ENCODE data around the gene TBL1XR1.

TBL1XR1 gene

DNA sequence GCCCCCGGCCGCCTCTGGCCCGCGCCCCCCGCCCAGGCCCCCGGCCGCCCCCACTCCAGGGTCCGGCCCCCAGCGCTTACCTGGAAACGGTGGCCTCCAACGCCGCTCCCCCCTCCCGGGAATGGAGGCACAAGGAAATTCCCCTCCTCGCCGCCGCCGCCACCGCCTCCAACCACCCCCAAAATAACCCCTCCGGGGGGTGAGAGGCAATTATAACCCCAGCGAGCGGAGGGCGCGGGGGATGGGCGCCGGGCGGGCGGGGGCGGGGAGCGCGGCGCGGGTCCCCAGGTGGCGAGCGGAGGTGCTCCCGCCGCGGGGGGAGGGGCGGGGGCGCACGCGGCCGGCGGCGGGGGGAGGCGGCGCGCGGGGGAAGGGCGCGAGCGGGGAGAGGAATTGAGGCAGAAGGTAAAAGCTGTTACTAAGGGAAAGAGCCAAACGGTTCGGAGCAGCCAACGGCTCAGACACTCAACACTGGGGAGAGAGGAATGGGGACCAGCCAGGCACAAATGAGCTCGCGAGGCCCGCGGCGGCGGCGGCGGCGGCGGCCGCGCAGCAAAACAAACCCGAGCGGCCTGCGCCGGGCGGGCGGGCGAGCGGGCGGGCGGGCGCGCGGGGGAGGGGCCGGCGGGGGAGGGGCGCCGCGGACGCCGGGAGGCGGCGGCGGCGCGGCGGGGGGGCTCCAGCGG, at the start of gene TBL1XR1:
Gene TBL1XR1 (minus strand): TSS at position 442 of the 686 bp plus-strand sequence. CDS start 132,505 bp downstream, outside the sequence.
- H3K4me3 ChIP-seq (ENCODE audit: low read depth, low read length) = peak within 1 kb of the TSS; percentile 86
- peak; percentile 98 for DNase-seq (ENCODE audit: low read depth)
- TF ChIP-seq, protein P1, sequence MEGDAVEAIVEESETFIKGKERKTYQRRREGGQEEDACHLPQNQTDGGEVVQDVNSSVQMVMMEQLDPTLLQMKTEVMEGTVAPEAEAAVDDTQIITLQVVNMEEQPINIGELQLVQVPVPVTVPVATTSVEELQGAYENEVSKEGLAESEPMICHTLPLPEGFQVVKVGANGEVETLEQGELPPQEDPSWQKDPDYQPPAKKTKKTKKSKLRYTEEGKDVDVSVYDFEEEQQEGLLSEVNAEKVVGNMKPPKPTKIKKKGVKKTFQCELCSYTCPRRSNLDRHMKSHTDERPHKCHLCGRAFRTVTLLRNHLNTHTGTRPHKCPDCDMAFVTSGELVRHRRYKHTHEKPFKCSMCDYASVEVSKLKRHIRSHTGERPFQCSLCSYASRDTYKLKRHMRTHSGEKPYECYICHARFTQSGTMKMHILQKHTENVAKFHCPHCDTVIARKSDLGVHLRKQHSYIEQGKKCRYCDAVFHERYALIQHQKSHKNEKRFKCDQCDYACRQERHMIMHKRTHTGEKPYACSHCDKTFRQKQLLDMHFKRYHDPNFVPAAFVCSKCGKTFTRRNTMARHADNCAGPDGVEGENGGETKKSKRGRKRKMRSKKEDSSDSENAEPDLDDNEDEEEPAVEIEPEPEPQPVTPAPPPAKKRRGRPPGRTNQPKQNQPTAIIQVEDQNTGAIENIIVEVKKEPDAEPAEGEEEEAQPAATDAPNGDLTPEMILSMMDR (conservative IDR thresholded peaks at IDR 0.05; ENCODE audit: low read depth, low read length) = no peak

DNA sequence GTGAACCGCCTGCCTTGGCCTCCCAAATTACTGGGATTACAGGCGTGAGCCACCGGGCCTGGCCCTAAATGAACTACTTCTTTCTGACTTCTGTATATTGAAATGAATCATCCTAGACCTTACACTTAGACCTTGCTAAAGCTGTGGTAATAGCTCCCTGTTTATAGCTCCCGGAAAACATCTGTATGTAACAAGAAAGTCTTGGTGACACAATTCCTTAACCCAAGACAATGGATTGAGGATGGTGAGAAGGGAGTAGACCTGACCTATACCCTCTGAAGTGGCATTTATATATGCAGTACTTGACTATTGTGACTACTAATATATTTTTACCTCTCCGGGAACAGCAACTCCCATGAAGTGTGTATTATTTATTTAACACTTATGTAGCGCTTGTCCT, 48.0 kb upstream of the TBL1XR1 start:
- no peak for DNase-seq (ENCODE audit: low read depth)
- TF ChIP-seq, protein P1 (conservative IDR thresholded peaks at IDR 0.05; ENCODE audit: low read depth, low read length) = no peak
- no peak overlapping the region for H3K4me3 ChIP-seq (ENCODE audit: low read depth, low read length)

DNA sequence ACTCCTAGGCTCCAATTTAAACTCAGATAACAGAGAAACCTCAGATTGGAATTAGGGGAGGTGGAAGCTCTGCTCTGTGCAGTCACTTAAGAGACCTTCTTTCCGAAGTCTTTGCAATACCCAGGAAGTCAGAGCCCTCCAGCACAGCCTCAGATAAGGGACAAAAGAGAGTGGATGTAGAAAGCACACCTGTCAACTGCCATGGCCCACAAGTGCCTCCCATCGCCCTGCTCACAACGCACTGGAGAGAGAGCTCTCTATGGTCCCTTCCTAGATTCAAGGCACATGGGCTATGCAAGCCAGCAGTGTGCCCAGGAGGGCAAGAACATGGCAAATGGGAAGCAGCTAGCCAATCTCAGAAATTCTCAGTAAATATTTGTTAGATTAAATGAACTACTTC, 47.3 kb upstream of the TBL1XR1 start:
- no peak overlapping the region for H3K4me3 ChIP-seq (ENCODE audit: low read depth, low read length)
- TF ChIP-seq, protein P1 (conservative IDR thresholded peaks at IDR 0.05; ENCODE audit: low read depth, low read length) = no peak
- no peak for DNase-seq (ENCODE audit: low read depth)

DNA sequence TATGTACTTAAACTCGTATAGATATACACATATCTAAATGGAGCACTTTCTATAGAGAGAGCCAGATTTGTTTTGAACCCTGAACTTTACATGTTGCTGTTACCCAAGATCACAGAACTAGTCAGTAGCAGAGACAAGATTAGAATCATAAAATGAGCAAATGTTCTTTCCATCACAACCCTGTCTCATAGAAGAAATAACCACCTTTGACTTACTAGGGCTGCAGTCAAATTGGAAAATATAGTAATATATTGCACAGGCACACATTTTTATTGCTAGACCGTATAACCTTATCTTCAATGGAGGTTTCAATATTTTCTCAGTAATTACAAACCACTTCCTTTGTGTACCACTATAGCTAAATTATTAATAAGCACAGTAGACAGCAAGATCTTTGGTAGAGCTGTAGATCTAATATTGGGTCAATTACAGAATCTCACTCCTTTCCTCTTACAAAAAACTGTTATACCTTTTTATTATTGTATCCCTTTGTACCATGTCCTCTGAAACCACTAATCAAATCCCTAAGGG, 41.5 kb upstream of the TBL1XR1 start:
- TF ChIP-seq, protein P1 (conservative IDR thresholded peaks at IDR 0.05; ENCODE audit: low read depth, low read length) = no peak
- H3K4me3 ChIP-seq (ENCODE audit: low read depth, low read length) = no peak overlapping the region
- DNase-seq (ENCODE audit: low read depth) = no peak

DNA sequence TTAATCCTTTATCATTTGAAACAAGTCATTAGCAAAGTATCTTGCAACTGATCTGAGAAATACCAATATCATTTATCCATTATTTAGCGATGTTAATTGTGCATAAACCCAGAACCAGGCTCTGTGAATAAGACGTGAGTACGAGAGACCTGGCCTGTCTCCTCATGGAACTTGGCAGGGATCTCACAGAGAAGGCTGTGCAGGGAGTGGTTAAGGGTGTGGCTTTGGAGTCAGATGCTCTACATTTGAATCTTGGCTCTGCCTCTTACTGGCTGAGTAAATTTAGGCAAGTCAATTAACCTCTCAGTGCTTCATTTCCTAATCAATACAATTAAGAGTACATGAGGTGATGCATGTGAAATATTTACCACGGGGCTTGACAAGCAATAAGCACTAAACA, 39.9 kb upstream of the TBL1XR1 start:
- TF ChIP-seq, protein P1 (conservative IDR thresholded peaks at IDR 0.05; ENCODE audit: low read depth, low read length) = no peak
- no peak overlapping the region for H3K4me3 ChIP-seq (ENCODE audit: low read depth, low read length)

DNA sequence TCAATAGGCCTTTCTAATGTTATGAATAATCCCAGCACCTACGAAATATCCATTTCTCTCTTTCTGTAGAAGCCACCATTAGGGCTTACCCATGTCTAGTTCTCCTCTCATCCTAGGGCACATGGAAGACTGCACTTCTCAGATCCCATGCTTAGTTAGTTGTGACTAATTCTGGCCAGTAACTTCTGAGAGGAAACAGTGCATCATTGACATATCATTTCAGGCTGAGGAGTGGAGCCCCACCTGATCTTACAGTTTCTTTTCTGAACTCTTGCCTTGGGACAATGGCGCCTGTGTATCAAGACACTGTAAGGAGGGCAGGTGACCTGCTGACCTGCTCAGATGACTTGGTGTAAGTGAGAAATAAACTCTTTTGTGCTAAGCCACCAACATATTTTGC, 39.4 kb upstream of the TBL1XR1 start:
- TF ChIP-seq, protein P1 (conservative IDR thresholded peaks at IDR 0.05; ENCODE audit: low read depth, low read length) = no peak
- no peak for DNase-seq (ENCODE audit: low read depth)
- no peak overlapping the region for H3K4me3 ChIP-seq (ENCODE audit: low read depth, low read length)

More for the DNA sequence above, 39.9 kb upstream of the TBL1XR1 start:
- DNase-seq (ENCODE audit: low read depth) = no peak

DNA sequence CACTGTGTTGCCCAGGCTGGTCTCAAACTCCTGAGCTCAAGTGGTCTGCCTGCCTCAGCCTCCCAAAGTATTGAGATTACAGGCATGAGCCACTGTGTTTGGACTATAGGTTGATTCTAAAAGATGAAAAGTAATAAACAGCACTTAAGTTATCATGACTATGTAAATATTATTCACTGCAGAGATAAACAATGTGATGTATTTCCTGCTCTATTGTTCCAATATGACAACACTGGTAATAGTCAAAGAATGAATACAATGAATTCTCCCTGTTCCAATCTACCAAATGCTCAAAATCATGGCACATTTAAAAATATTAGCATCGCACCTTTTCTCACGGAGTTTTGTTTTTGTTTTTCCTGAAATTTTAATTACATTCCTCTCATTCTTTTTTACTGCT, 36.8 kb upstream of the TBL1XR1 start:
- DNase-seq (ENCODE audit: low read depth) = no peak
- no peak overlapping the region for H3K4me3 ChIP-seq (ENCODE audit: low read depth, low read length)
- TF ChIP-seq, protein P1 (conservative IDR thresholded peaks at IDR 0.05; ENCODE audit: low read depth, low read length) = no peak
